OCI-LY7 (cell line): ENCODE results near the gene RAB40C.

Experiments
- CTCF ChIP-seq: fragments of 200-600 bp; sonication (generic); conservative IDR thresholded peaks from 2 replicates; pipeline ENCODE4 v1.5.1; 2014; ENCODE audit warnings: mild to moderate bottlenecking, antibody characterized with exemption, low read length, moderate library complexity, mixed read lengths
- EZH2phosphoT487 ChIP-seq: fragments of 200-600 bp; sonication (generic); IDR thresholded peaks from 2 replicates; pipeline ENCODE4 v1.6.1; 2018; ENCODE audit warnings: low read depth, borderline replicate concordance, mild to moderate bottlenecking, mixed run types, antibody characterized with exemption, low read length, moderate library complexity, mixed read lengths

- TF ChIP-seq CTCF (no peak), EZH2phosphoT487 (no peak)
Measured at GRCh38 chr16:582614-583331, 7.1 kb upstream of the RAB40C start.
